ENCODE measurements around the gene SLC9A4.

The SLC9A4 gene, protein sequence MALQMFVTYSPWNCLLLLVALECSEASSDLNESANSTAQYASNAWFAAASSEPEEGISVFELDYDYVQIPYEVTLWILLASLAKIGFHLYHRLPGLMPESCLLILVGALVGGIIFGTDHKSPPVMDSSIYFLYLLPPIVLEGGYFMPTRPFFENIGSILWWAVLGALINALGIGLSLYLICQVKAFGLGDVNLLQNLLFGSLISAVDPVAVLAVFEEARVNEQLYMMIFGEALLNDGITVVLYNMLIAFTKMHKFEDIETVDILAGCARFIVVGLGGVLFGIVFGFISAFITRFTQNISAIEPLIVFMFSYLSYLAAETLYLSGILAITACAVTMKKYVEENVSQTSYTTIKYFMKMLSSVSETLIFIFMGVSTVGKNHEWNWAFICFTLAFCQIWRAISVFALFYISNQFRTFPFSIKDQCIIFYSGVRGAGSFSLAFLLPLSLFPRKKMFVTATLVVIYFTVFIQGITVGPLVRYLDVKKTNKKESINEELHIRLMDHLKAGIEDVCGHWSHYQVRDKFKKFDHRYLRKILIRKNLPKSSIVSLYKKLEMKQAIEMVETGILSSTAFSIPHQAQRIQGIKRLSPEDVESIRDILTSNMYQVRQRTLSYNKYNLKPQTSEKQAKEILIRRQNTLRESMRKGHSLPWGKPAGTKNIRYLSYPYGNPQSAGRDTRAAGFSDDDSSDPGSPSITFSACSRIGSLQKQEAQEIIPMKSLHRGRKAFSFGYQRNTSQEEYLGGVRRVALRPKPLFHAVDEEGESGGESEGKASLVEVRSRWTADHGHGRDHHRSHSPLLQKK

DNA sequence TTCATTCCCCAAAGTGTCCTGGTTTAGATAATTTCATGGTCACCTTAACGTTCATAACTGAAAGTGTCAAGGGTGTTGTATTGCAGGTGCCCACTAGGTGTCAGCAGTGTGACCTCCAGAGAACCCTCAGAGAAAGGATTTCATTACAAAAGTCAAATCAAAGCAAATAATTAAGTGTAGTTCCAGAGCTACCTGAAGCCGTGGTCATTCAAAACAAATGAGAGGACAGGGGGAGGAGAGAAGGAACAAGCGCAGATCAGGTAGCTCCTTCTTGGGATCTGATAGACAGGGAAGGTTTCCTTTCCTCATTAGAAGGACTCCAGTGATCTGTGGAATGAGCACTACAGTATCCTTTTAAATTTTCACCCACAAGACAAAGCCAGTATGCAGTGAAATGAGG is at the start of gene SLC9A4:
Gene SLC9A4 (plus strand): TSS at position 207 of the 400 bp plus-strand sequence. CDS start 534 bp downstream, outside the sequence.
- DNase-seq, result peak; percentile 35

DNA sequence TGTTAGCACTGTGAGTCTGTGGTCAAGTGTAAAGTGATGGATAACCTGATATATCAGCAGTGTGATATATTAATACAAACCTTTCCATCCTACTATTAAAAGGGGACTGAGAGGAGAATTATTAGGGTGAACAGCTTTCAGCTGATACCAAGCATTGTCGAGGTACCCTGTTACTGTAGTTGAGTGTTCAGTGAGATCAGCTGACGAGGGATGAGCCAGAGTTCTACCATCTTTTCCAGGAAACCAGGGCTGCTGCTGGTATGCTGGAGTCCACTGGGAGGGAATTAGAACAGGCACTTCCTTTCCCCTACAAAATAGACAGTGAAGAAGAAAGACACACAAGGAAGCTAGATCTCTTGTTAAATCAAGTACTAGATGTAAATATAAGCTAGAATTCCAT is 49.7 kb upstream of the SLC9A4 start:
- no peak for DNase-seq

DNA sequence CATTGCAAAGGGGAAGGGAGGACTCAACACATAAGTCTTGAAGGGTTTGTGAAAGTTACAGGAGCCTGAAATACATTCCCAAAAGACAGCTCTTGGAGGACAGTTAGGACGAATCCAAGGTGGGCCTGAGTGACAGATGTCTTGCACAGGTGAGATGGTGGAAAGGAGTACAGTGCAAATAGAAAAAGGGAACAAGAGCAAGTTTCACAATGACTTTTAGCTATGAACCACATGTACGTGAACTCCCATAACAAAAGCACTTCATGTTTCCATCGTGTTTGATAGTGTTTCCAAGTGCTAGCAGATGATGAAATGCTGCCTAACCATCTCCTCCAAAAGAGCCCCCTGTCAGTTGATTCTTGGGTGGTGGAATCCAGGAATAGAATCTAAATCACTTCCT is 48.3 kb upstream of the SLC9A4 start:
- no peak for DNase-seq

DNA sequence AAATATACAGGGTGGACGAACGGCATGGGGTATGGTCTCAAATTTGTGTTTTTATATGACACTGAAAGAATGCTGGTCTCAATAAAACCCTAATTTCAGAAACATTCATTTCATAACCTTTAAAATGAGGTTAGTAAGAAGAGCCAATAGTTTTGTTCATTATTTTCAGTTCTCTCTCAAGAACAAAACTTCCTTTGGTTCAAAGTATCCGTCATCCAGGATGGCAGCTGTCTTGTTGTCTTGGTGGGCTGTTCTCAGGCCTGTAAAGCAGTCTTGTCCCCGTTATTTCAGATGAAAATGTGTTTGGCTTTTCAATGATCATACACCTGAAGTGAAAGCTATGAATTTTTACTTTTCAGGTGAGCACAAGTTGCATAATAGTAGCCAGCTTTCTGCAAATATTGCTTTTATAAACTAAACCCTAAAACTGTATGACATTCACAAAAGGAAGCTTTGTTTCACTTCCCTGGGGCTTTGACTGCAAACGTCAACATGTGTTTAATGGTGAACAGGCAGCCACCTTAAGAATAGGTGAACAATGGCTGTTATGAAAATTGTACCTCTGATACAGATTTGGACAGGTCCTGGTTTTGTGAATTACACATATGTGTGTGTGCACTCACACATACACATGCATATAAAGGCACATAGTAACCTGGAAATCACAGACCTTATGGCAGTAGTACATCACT is 47.4 kb upstream of the SLC9A4 start:
- no peak for DNase-seq

DNA sequence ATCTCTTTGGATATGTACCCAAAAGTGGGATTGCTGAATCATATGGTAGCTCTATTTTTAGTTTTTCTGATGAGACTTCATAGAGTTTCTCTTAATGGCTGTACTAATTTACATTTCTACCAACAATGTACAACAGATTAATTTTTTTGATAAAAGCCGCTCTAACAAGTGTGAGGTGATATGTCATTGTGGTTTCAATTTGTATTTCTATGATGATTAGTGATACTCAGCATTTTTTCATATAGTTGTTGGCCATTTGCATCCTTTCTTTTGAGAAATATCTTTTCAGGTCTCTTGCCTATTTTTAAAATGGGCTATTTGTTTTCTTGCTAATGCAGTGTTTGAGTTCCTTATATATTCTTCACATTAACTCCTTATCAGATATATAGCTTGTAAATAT is 45.8 kb upstream of the SLC9A4 start:
- DNase-seq, result no peak

DNA sequence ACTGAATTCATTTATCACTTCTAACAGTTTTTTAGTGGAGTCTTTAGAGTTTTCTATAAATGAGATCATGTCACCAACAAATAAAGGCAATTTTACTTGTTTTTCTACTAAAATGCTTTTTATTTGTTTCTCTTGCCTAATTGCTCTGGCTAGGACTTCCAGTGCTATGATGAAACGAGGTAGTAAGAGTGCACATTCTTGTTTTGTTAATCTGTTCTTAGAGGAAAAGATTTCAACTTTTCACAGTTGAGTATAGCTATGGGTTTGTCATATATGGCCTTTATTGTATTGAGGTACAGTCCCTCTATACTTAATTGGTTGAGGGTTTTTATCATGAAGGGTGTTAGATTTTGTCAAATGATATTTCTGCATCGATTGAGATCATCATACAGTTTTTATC is 44.5 kb upstream of the SLC9A4 start:
- DNase-seq, result no peak

DNA sequence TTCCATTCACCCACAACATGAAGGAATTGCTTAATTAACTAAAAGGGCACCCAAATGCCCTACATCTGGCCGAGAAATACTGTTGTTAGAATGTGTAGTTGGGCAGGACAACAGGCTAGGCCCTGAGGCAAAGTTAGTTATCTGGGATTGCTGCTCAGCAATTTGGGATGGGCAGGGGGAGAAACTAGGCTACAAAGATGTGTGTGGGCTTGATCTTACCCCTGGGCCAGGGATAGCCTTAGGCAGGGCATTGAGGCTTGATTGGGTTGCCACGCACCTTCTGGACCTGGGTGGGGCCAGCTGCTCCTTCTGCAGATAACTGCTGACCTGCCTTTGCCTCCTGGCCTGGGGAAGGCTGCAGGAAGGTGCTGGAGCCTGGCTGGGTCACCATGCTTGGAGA is 40.6 kb upstream of the SLC9A4 start:
- no peak for DNase-seq

DNA sequence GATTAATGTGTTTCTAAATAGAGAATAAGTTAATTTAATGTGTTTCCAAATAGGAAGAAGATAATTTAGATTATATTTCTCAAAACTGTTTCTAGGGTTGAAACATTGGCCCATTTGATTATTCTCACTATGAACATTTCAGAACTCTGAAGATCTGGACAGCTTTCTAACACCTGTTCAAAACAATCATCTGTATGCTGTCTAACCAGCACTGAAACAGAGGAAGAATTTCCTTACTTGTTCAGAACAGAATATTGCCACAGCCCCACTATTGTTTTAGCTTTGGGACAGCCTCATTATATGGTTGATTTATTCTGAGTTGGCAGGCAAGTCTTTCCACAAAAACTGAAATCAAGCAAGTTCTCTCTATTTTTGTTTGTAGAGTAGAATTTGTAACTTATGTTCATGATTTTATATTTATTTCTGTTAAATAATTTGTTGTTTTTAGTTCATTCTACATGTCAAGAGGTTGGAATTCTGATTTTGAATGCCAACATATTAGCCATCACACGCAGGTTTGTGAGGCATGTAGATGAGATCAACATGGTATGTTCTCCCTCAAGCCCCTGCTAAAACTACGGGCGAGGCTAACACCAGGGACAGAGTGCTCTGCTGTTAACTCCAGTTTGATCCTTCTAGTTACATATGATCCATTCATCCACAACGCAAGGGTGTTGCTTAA is 38.9 kb upstream of the SLC9A4 start:
- no peak for DNase-seq

DNA sequence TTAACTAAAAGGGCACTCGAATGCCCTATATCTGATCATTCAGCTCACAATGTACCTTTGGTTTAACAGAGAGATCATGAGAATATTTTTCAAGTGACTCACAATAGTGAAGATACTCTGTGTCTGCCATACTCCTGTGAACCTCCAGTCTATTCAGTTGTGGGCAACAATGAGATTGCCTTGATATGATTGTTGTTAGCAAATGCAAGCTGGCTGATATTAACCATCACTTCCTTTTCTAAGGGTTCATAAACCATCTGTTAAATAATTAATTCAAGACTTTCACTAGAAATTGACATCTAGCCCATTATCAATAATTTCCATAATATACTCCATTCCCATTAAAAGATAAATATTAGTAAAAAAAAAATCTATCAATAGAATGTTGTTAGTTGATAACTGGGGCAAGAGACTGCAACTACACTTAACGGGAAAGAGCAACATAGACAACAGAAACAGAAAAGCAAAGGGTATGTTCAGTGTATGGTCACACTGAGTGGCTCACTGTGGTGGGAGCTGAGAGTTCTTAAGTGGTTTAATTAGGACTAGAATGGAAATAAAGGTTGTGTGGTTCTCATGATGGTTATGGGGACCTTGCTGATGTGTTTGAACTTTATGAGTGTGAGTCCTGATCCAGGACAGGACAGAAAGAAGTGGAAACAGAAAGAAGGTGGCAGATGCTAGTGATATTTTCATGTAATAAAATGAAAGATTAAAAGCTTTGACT is 38.2 kb upstream of the SLC9A4 start:
- no peak for DNase-seq

DNA sequence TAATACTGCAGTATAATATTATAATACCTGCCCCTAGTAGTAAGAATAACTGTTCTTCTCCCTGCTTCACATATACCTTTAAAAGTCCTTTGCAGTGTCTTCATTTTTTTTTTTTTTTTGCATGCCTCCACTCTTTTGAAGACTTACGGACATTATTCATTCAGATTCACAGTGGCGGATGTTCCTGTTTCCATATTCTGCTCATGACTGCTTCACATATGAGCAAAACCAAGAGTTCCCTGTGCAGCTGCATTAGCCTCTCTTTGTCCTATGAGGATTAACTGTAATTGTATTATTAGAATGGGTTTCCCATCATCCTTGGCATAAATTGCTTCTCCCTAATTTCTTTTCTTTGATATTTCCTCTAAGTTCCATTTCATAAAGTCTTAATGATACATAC is 37.3 kb upstream of the SLC9A4 start:
- DNase-seq, result no peak

DNA sequence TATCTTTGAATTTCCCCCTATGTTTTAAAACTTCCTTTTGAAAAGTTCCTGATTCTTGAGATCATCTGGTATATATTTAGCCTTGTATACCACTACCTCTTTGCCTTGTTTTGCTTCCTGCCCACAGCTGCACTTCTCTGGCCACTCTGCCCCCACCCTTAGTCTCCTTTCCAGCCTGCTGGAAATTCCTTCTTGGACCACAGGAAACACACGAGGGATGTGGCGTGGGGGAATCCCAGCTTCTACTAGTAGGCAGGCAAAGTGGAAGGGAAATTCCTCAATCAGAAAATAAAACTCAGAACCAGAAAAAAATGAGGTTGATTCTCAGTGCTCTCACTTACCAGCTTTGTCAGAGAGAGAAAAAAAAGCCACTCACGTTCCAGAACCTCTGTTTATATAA is 36.7 kb upstream of the SLC9A4 start:
- DNase-seq, result peak; percentile 3

DNA sequence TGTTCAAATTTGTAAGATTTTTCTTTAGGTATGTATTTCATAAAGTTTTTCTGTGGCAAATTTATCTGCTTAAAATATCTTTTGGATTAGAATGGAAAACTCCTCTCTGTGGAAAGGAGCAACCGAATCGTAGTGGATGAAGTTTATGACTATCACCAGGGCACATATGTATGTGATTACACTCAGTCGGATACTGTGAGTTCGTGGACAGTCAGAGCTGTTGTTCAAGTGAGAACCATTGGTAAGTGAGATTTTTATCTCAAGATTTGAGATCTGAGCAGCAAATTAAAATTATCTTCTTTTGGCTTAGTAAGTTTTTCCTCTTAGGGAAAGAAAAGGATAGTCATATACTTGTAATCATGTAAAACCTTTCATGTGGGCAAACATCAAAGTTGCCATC is 35.9 kb upstream of the SLC9A4 start:
- no peak for DNase-seq

DNA sequence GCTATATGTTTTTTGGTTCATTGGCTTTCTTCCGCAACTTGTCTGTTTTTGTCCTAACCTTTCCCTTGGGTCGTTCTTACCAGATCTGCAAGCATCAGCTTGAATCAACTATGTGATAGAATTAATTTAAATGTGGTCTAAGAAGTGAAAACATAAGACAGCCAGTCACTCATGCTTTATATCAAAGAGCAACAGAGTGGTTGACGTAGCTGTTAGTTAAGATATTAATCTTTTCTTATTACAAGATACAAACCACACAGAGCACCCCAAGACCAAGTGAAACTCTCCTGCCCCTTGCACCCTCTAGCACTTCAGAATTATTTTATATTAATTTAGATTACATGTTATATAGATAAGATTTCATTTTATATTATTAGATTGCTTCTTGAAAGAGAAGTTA is 34.9 kb upstream of the SLC9A4 start:
- no peak for DNase-seq

DNA sequence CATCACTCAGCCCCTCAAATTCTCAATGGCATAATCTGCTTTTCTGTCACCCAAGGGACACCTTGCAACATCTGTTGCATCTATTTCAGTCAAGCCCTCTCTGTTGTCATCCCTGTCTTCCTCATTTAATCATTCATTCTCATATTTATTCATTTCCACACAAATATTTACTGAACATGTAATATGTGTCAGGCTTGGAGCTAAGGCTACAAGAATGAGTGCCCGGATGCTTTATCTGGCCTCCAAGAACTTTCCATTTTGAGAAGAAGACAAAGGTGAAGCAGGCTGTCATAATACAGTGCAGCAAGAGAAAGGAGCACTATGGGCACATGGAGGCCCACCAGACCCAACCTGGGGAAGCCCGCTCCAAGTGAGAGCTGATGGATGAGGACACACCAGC is 34.4 kb upstream of the SLC9A4 start:
- no peak for DNase-seq

DNA sequence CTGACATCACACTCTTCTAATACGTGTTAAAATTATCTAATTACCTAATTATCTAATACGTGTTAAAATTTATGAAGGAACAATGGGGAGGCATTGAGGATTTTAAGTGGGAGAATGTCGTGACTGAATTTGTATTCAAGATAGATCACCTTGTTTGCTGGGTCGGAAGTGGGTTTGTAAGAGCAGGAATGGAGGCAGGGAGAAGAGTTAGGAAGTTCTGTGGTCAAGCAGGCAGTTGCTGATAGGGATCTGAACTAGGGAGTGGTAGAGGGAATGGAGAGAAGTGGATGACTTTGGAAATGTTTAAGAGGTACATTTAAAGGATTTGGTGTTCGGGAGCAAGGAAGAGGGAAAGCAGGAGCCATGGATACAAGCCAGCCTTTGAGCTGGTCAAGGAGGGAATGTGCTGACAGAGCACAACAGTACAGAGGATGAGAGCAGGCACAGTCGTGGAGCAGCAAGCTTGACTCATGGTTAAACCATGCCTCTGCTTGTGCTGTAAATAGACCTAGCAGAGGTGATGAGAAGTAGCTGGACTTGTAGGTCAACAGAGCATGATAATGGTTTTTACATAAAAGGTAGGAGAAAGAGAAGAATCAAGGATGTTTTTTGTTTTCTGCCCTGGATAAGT is 33.8 kb upstream of the SLC9A4 start:
- DNase-seq, result peak; percentile 32

DNA sequence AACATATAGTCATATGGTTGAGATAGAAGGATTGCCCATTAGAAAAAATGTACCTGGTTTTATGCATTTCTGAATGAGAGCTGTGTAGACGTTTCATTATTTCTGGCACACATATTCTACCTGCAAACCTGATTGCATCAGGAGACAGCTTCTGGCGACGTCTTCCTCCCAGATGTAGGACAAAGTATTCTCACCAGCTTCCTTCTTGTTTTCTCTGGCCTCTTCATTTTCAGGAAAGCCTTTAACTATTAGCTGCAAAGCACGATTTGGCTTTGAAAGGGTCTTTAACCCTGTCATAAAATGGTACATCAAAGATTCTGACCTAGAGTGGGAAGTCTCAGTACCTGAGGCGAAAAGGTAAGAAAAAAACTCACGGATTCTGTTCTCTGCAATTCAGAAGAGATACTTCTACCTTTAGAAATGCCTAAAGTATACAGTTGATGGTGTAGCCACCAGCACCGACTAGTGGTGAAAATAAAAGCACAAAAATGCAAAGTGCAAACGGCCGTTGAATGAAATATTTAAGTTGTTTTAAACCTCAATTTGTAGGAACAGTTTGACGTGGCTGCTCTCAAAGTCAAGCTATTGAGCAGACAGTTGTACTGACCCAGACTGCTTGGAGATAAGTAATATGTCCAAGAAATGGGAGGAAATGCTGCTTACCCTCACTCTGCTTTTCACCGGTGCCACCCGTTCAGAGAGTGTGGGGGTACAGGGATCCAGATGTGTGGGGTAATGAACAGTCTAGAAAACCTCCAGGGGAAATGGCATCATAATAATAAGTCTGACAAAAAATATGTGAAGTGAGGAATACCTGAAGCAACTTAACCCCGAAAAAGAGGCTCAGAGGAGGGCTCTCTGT is 29.8 kb upstream of the SLC9A4 start:
- DNase-seq, result peak; percentile 30

DNA sequence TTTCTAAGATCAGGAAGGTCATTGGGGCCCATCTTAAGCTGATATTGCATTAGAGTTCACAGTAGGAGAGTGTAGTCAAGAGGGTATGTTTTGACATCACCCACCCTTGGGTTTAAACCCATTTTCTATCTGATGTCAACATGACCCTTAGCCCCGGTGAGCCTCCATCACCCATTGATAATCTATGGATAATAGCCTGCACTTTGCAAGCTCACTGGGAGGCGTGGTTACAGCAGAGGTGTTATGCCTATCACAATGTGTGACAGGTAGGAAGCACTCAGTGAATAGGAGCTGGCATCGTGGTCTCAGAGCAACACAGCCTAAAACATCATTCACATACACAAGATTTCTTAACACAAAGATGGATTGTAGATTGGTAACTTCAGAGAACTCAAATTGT is 28.8 kb upstream of the SLC9A4 start:
- no peak for DNase-seq

DNA sequence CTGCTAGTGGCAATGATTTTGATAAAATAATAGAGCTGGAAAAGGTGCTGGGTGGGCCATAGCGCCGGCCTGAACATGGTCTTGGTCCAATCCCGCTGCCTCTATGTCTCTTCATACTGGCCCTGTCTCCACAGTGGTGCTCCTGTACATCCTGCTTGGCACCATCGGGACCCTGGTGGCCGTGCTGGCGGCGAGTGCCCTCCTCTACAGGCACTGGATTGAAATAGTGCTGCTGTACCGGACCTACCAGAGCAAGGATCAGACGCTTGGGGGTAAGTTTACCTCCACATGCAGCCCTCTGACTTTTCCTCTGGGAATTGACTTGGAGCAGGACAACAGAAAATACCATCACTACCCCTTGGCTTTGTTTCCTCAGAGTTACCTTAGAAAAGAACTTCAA is 26.1 kb upstream of the SLC9A4 start:
- no peak for DNase-seq

DNA sequence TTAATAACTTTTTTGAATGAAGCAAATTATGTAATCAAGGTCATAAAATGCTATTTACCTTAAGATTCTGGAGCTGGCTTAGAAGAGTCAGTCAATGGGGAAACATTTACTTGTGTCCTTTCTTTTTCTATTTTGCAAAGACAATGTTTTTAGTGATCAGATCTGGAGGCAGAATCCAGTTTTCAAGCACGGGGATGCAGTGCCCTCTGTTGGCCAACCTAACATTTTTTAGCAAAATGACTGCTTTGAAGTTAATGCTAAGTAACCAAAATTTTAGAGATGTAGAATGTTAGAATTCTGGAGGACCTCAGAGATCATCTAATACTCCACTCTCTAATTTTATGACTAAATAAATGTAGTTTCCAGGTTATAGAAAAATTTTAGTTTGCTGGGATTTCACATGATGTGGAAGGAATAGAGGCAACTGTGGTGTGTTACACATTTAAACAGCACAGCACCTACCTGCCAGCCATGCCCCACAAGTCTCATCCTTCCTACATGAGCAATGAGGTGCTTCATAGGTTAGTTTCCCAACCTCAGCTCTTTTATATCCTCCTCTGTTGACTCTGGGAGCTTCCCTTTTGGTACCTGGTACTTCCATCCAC is 23.6 kb upstream of the SLC9A4 start:
- peak; percentile 32 for DNase-seq

DNA sequence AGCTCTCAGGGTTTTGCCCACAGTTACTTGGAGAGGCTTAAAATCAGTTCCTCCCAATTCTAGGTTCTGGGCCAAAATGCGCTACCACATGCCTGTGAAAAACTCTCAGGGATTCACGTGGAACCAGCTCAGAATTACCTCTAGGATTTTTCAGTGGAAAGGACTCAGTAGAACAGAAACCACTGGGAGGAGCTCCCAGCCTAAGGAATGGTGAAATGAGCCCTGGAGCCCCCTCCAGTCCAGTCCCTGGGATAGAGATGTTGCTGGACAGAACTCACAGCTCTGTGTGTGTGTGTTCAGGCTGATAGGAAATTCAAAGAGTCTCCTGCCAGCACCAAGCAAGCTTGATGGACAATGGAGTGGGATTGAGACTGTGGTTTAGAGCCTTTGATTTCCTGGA is 21.1 kb upstream of the SLC9A4 start:
- DNase-seq, result no peak

DNA sequence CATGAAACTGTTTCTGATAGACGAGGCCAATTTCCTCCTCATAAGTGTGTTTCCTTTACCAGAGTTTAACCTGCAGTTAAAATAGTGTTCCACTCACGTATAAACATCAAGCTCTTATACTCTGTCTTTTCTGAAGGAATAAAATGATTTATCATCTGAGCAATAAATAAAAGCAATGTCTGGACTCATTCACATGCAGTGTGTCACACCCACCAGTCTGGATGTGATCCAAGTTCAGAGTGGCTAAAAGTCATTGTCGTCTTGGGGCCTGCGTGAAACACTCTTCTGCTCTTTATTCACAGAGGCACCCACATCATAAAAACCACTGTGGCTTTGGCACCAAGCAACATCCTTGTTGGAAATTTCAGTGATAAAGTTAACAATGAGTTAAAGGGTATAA is 19.5 kb upstream of the SLC9A4 start:
- DNase-seq, result no peak

Measured in EL (cell line).